ENCODE results near the gene SMYD3. TPM values are rescaled to one million over a fixed set of nuclear protein-coding genes. Genes with fewer than 3 reads are reported as not detected.

Gene SMYD3
- total and polyA plus RNA-seq, 9 of the 15 experiments (the other 6 are each of a cell fraction or from before 2014, with no cell fraction given): 128 to 440 (median 197) TPM

GRCh38 chr1:246197076-246197475 is 310.0 kb downstream of the SMYD3 start:
- no peak overlapping the region for H3K9ac ChIP-seq (ENCODE audit: insufficient read depth in 1 of 2, low read depth in 2 of 2, low read length in 2 of 2)
- H3K4me3 ChIP-seq: no peak overlapping the region
- no peak overlapping the region for H2AFZ ChIP-seq (ENCODE audit: low read depth, low read length)
- WGBS (ENCODE audit: insufficient coverage, low coverage, missing lambda C conversion rate): 65% methylated on average over 9 of the region's 9 CpGs
- BruUV-seq (replicated peaks): no TSS peak
- H3K9me1 ChIP-seq (ENCODE audit: control insufficient read depth, insufficient read depth, low read length): no peaks in the 10 kb centered on the region
- no peaks in the 10 kb centered on the region for H3K27me3 ChIP-seq (ENCODE audit: control insufficient read depth in 2 of 2, insufficient read depth in 2 of 2, low read length in 2 of 2)
- H3K4me1 ChIP-seq (replicated peaks in 1 of 2; ENCODE audit: control insufficient read depth in 2 of 2, insufficient read depth in 2 of 2, low read length in 2 of 2): peaks cover 3 to 15% of the 10 kb centered on the region in 2 experiments; a peak in 3 of 5 replicates
- ChIA-PET POLR2A (interaction anchor here (1.5 kb wide), 2 partner anchors 12 to 18 kb away, joined by 4 to 7 read pairs; no protein-coding TSS in a partner anchor), CTCF (ENCODE audit: low intra/inter-chr PET ratio) (no interaction called here)
- no peak overlapping the region for H3K4me2 ChIP-seq (ENCODE audit: insufficient read depth, low read length)
- in situ Hi-C loops (cut with MboI) (no loop called here), intact Hi-C loops (cut with micrococcal nuclease) (no loop called here)
- no peaks in the 10 kb centered on the region for H3K36me3 ChIP-seq (ENCODE audit: control insufficient read depth, insufficient read depth, low read length)
- FAIRE-seq: no peak
- no peak overlapping the region; the same call in 2 of the 3 replicates for H3K27ac ChIP-seq (ENCODE audit: extremely low read depth, low read depth, low read length)
- TF ChIP-seq SP1 (CRISPR knock-in tag; IDR thresholded peaks at IDR 0.05): no peak
- TF ChIP-seq, protein P1, sequence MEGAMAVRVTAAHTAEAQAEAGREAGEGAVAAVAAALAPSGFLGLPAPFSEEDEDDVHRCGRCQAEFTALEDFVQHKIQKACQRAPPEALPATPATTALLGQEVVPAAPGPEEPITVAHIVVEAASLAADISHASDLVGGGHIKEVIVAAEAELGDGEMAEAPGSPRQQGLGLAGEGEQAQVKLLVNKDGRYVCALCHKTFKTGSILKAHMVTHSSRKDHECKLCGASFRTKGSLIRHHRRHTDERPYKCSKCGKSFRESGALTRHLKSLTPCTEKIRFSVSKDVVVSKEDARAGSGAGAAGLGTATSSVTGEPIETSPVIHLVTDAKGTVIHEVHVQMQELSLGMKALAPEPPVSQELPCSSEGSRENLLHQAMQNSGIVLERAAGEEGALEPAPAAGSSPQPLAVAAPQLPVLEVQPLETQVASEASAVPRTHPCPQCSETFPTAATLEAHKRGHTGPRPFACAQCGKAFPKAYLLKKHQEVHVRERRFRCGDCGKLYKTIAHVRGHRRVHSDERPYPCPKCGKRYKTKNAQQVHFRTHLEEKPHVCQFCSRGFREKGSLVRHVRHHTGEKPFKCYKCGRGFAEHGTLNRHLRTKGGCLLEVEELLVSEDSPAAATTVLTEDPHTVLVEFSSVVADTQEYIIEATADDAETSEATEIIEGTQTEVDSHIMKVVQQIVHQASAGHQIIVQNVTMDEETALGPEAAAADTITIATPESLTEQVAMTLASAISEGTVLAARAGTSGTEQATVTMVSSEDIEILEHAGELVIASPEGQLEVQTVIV (CRISPR knock-in tag; IDR thresholded peaks at IDR 0.05; ENCODE audit: borderline replicate concordance): no peak
- TF ChIP-seq FOXJ3 (CRISPR knock-in tag; IDR thresholded peaks at IDR 0.05): no peak
- TF ChIP-seq OTX1 (CRISPR knock-in tag; IDR thresholded peaks at IDR 0.05): no peak
- no peak for TF ChIP-seq GATAD2B (IDR thresholded peaks at IDR 0.05; ENCODE audit: borderline replicate concordance)
- no peak for TF ChIP-seq RBM34 (IDR thresholded peaks at IDR 0.05; ENCODE audit: borderline replicate concordance, insufficient read depth, low read length)
- TF ChIP-seq, protein P2, sequence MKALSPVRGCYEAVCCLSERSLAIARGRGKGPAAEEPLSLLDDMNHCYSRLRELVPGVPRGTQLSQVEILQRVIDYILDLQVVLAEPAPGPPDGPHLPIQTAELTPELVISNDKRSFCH (CRISPR knock-in tag; IDR thresholded peaks at IDR 0.05): no peak
- TF ChIP-seq, protein P2 (tag; IDR thresholded peaks at IDR 0.05): no peak
- TF ChIP-seq CREM (IDR thresholded peaks at IDR 0.05; ENCODE audit: low read depth): 0 out of 2 replicates have a peak, but pooled peaks have one; percentile 24
- peak; percentile 65; the same call in 1 of the 2 replicates for TF ChIP-seq ESRRA (IDR thresholded peaks at IDR 0.05; ENCODE audit: borderline replicate concordance, low read depth)
- TF ChIP-seq TSC22D4 (tag; IDR thresholded peaks at IDR 0.05): no peak
- no peak for TF ChIP-seq ZMIZ1 (IDR thresholded peaks at IDR 0.05; ENCODE audit: low read depth in 2 of 2, low read length in 2 of 2)
- DNase-seq (ENCODE audit: extremely low read depth in 1 of 4, low spot score in 3 of 4): no peak
- H3K79me2 ChIP-seq (ENCODE audit: control insufficient read depth, insufficient read depth, low read length): no peaks in the 10 kb centered on the region; the same call in 2 of the 3 replicates
- no peaks in the 10 kb centered on the region for H3K9me3 ChIP-seq (replicated peaks; ENCODE audit: control insufficient read depth, insufficient read depth, low read depth, low read length)
- H4K20me1 ChIP-seq (replicated peaks; ENCODE audit: control insufficient read depth, insufficient read depth, low read length): no peaks in the 10 kb centered on the region
- ATAC-seq: peak; percentile 56; the same call in 2 of the 3 replicates

Data from K562 (cell line).